GDM1 (cell line): Measurements from ENCODE around the gene HLTF.

Experiments used
- DNase-seq: peaks from one replicate; lab custom pipeline; 2025; lab: John Stamatoyannopoulos, UW

HLTF gene

GRCh38 chr3:149018247-149018646, 68.1 kb downstream of the HLTF start:
- no peak for DNase-seq

DNA sequence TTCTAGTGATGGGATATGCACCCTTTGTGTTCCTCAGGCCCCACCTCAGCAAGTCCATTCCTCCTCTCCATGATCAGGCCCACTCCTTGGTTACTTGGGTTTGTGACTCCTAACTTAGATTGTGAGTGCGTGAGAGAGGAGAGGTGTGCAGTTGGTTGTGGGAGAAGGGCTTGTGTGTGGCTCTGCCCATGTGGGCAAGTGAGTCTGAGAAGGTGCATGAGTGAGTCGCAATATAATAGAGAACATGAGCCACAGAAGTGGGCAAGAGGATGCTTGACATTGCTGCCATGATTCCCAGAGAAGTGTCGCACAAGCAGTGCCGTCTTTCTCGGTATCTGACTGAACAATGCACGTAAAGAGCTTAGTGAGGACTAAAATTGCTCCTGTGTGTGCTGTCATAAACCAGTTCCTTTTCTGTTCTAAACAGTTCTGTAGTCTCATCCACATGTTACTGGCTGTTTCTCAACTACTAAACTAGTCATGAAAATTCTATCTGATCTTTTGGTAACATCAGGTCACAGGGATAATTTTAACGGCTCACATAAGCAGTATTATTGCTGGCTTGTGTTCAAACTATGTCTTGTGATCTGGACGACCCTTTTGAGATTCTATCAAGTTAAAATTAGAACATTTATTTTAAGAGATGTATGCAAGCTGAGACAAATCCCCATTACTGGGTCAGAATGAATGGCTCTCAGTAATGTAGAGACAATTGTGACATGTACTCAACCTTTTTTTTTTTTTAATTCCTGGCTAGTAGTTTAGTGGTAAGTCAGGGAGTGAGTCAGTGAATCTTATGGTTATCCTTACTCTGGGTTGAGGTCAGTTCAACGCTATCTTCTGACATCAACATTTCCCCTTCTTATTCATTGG, 69.4 kb downstream of the HLTF start:
- no peak for DNase-seq

- no peak for DNase-seq
Observed at GRCh38 chr3:149016242-149016641, 70.1 kb downstream of the HLTF start.

- DNase-seq = no peak
Observed at GRCh38 chr3:149015393-149015792, 70.9 kb downstream of the HLTF start.

DNA sequence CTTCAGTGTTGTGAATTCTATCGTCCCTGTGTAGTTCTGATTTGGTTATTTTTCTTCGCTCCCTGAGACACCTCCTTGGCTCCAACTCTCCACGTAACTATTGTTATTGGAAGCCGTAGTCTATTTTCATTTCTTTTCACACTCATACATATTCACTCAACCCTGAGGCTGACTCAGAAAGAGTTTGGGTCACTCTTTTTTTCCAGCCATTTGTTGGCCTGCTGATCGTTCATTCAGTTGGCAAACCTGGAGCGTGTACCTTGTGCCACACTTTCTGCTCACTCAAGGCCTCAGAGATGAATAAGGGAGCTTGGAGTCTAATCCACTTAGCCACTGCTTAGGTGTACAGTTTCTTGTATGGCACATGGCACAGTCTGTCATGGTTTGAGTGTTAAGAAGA, 72.6 kb downstream of the HLTF start:
- no peak for DNase-seq

GRCh38 chr3:149011676-149012075, 74.7 kb downstream of the HLTF start:
- DNase-seq = no peak

GRCh38 chr3:149010966-149011365, 75.4 kb downstream of the HLTF start:
- DNase-seq = no peak

DNA sequence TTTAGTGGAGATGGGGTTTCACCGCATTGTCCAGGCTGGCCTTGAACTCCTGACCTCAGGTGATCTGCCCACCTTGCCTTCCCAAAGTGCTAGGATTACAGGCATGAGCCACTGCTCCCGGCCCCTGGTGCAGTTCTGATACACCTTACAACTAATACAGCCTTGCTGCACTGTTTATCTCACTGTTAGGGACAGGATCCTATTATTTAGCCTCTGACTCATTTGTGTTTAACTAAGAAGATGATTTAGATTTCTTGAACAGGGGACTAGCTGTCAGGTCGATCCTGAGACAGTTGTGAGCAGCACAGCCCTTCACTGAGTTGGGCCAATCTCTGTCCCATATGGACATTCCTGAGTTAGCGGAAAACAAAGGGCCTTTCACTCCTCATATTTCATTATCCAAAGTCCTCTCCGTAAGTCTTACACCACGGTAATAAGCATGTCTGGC, 75.8 kb downstream of the HLTF start:
- no peak for DNase-seq

DNA sequence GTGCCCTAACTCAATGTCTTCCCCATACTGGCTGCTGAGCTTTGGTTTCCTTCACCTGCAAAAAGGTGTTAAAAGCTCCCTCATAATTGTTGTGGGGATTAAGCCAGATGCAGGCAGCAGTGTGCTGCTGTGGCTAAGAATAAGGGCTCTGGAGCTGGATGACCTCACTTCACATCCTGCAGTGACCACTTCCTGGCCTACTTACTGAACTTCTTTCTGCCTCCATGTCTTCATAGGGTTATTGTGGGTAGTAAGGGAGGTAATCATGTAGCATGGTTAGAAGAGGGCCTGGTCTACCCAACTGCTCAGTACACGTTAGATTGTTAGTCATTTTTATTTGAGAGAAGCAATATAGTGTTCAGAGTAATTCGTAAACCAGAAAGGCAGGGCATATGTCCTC, 76.6 kb downstream of the HLTF start:
- DNase-seq = peak; percentile 31

DNA sequence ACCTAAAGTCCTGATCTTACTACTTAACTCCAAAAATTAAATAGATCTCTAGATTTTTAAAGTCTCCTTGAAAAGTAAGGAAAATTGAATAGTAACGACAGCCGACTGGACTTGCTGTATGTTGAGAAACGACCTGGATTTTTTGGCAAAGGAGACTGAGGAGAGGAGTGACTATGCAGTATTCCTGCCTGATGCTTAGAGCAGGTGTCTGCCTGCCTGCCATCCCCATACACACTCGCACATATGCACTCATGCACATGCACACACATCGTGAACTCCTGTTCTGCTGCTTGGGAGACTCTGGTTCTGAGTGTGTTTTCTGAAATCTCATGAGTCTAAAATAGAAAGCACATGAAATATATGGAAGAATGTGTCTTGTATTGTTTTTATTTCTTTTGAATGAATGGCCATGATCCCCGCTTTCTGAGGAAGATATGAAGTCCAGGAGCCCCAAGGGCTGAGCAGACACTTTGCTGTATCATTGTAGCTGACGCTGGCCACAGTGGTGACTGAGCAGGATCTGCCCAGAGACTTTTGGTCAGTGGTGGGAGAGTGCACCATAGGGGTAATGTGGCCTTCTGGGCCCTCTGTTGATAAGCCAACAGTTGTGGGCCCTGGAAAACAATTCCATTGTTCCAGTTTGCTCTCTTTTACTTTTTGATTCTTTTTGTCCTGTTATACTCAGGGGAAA, 78.6 kb downstream of the HLTF start:
- no peak for DNase-seq

DNA sequence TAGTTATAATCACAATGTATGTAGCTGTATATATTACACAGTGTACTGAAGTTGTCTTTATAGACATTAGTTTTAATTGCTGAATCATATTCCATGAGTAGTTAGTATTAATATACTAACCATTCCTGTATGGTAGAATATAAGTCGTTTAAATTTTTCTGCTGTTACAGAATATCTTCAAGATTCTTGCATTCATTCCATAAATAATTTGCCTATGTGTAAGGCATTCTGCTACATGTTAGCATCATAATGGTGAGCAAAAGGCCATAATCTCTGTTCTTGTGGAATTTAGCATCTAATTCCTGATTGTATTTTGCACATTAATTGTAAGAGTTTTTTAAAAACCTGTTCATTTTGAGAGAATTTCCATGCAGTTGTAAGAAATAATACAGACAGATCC, 80.9 kb downstream of the HLTF start:
- DNase-seq = no peak

DNA sequence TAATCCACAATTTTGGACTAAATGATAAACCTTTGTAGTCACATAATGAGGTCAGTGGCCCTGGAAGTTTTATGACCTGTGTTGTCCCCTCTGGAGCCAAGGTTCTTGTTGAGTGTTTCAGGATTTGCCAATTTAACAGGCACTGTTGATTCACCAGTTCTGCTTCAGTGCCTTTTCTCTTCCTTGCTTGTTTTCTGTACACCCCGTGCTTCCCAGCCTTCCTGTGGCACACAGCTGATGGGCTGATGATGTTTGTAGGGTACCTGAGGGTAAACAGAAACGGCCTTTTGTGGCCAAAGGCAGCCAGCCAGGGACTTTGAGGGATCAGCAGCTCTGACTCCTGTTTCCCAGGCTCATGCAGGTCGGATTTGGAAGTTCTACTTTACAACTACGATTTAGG, 81.7 kb downstream of the HLTF start:
- no peak for DNase-seq

GRCh38 chr3:149003653-149004305, 82.6 kb downstream of the HLTF start:
- no peak for DNase-seq

DNA sequence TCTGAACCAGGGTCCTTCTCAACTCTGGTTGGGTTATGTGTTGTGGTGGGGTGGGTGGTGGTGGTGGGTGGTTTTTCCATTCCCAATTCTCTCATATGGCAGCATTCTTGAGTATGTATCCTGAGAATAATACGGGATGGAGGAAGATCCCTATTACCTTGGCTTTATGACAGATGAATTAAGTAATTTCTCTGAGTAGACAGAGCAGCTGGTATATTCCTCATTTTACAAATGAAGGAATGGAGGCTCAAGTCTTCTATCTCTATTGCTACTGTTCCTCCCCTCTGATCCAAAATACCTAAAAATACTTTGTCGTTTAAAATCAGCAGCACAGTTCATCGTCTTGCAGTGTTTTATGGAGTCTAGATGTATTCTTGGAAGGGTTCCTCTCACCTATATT, 84.6 kb downstream of the HLTF start:
- no peak for DNase-seq

- no peak for DNase-seq
Observed at GRCh38 chr3:149000206-149000745, 86.1 kb downstream of the HLTF start.

- DNase-seq = no peak
Observed at GRCh38 chr3:148999806-149000205, 86.5 kb downstream of the HLTF start.

DNA sequence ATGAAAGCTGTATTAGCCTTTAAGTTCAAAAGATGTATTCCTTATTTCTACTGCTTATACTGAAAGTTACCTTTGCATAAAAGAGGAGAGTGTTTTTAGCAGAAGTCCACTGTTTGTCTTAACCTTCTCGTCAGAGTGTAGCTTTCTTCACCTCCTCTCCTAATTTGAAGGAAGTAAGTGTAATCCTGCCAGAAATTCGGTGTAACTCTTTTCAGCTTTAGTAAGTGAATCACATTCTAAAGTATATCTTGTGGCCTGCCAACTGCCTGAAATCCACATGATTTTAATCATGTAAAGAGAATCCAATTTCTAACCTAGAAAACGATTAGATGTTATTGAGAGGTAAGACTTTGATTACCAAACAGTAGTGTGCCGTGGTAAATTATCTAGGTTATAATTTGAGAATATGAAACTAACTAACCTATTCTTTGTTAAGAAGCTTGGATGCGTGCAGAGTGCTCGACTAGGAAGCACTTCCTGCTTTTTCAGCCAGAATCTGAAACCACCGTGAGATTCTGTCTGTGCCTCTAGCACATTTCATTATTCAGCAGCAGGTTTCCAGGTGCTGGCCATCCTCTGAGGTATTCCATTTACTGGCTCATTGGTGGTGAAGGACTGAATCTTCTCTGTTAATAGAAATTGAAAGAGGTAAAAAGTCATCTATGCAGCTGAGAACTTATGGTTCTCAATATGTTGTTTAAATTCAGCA, 87.5 kb downstream of the HLTF start:
- no peak for DNase-seq

- DNase-seq = no peak
Observed at GRCh38 chr3:148998297-148998696, 88.0 kb downstream of the HLTF start.

DNA sequence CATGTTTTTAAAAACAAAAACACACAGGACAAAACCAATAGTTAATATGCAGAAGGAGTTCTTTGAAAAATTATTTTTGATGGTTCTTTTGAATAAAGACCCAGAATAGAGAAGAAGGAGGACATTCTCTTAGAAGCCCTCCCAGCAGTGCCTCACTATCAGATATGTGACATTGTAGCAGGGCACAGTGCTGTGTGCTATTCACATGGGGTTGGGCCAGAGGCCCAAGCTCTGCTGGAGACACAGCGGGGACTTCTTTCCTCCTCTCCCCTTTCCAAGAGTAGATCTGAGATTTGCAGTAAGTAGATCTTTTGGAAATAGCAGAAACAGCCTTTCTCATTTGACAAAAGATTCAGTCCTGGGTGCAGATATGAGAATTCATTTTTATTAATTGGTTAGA, 88.7 kb downstream of the HLTF start:
- no peak for DNase-seq

DNA sequence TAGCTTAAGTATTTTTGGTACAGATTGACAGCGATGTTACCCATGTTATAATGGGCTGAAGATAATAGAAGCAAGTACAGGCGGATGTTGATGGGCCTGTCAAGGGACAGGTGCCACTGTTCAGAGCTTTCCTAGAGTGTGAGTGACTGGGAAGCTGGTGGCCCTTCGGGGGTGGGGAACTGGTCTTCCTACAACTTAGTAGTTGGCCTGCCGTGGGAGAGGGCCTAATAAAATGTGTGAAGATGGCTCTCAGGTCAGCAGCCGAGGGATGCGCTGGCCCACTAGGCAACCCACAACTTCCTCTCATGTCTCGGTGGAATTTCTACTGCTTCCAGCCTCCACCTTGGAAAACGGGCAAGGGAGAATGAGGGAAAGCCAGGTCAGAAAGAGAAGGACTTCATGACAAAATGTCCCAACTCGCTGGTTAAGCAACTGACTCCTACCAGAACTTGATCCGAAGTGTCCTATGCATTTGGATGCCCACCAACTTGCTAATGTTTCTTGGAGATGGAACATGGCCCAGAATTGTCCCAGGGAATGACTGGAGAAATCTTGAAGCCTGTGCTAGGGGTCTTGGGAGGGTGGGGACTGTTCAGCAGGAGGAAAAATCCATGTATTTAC, 93.6 kb downstream of the HLTF start:
- DNase-seq = no peak

- no peak for DNase-seq
Observed at GRCh38 chr3:148992027-148992634, 94.2 kb downstream of the HLTF start.
